Immature natural killer cell (primary cell): ENCODE measurements around the gene RNF14. TPM values are rescaled to one million over a fixed set of nuclear protein-coding genes. Genes with fewer than 3 reads are reported as not detected.

ENCODE experiments used
- DNase-seq, 3 donors: peaks; one replicate each; pipeline ENCODE4 v3.0.0; 2022; ENCODE audit warnings: mixed read lengths in 1 of 3
- H3K27ac Mint-ChIP-seq, 6 donors: one replicate each; pipeline ENCODE4 v1.8.0; 2020; ENCODE audit warnings: mixed read lengths in 6 of 6, mild to moderate bottlenecking in 5 of 6, inconsistent platforms in 4 of 6, moderate library complexity in 3 of 6
- H3K27me3 Mint-ChIP-seq, 3 donors: one replicate each; pipeline ENCODE4 v1.8.0; 2020 to 2021; ENCODE audit warnings: low read depth in 3 of 3, mild to moderate bottlenecking in 3 of 3, mixed read lengths in 3 of 3, moderate library complexity in 3 of 3, inconsistent platforms in 1 of 3
- H3K36me3 Mint-ChIP-seq, 3 donors: one replicate each; pipeline ENCODE4 v1.8.0; 2020; ENCODE audit warnings: mixed read lengths in 3 of 3, inconsistent platforms in 2 of 3, mild to moderate bottlenecking in 2 of 3
- H3K4me1 Mint-ChIP-seq, 2 donors: one replicate each; pipeline ENCODE4 v1.8.0; 2020; ENCODE audit warnings: inconsistent platforms in 2 of 2, mild to moderate bottlenecking in 2 of 2, mixed read lengths in 2 of 2, moderate library complexity in 1 of 2
- H3K4me3 Mint-ChIP-seq, 5 donors: one replicate each; pipeline ENCODE4 v1.8.0; 2020; ENCODE audit warnings: mild to moderate bottlenecking in 5 of 5, mixed read lengths in 5 of 5, inconsistent platforms in 3 of 5, moderate library complexity in 3 of 5
- H3K9me3 Mint-ChIP-seq, 6 donors: one replicate each; pipeline ENCODE4 v1.8.0; 2020; ENCODE audit warnings: mild to moderate bottlenecking in 6 of 6, mixed read lengths in 6 of 6, inconsistent platforms in 4 of 6, moderate library complexity in 3 of 6
- polyA plus RNA-seq, 3 donors: library from polyadenylated mRNA; unstranded; fragments of 300-500 nt; fragmentation: Illumina TruSeq; gene quantifications; one replicate each; pipeline ENCODE4 v1.2.3, GENCODE V29; 2021

Gene RNF14
- polyA plus RNA-seq, 3 donors from 2014 or later = 58.9 to 86.6 (median 70.9) TPM

DNA sequence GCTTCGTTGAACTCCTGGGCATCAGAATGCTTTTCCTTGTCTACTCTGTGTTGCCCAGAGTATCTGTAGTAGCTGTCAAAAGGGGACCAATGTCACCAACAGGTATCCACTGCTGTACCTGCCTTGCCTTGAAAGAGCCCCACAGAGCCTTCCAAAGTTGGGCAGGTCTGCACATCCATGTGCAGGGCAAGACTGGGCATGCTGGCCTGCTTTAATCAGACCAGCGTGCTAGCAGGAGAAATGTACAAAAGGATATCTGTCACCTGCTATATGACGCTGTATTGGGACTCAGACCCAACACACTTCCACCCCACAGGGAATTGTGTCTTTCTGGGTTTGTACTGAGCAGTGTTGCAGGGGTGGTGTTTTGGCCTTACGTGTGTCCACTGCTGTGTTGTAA, 33.4 kb upstream of the RNF14 start:
- peaks cover 18 to 50% (median 28%) of the 10 kb centered on the region in 3 donors for H3K36me3 Mint-ChIP-seq
- H3K9me3 Mint-ChIP-seq = no peaks in the 10 kb centered on the region
- H3K4me3 Mint-ChIP-seq = no peak overlapping the region
- H3K27ac Mint-ChIP-seq = peak overlapping the region in 2 of 6 donors; percentile 54 to 62
- H3K27me3 Mint-ChIP-seq = peaks cover 0 to 2% (median 0%) of the 10 kb centered on the region in 3 donors
- peaks cover 0 to 8% of the 10 kb centered on the region in 2 donors for H3K4me1 Mint-ChIP-seq
- DNase-seq = no peak

DNA sequence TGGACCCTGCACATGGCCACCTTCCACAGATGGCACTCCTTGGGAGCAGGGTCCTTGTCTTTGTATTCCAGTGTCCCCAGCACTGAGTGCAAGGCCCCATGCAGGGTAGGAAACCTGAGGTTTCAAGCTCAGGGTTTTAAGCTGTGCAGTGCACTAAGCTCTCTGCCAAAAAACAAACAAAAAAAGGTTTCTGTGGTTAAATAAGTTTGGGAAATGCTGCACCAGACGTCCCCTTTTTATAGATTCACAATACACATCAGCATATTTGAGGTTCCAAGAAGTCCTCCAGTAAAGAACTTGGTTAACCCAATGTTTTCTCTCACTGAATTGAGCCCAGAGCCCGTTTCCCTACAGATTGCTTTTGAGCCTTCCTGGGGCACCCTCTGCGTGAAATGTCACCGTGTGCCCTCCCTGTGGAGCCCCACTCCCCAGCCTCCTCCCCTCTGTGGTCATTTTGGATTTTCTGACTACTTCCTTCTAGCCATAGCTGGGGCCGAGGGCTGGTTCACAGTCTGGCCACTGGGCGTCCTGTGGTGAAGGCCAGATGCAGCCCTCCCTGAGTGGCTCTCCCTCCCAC, 28.1 kb upstream of the RNF14 start:
- H3K36me3 Mint-ChIP-seq = peaks cover 3 to 14% (median 4%) of the 10 kb centered on the region in 3 donors
- H3K27ac Mint-ChIP-seq = peak overlapping the region; percentile 74 to 87 (median 84)
- peak overlapping the region in 1 of 5 donors; percentile 46 for H3K4me3 Mint-ChIP-seq
- no peaks in the 10 kb centered on the region for H3K9me3 Mint-ChIP-seq
- H3K4me1 Mint-ChIP-seq = peaks cover 28 to 41% of the 10 kb centered on the region in 2 donors
- no peaks in the 10 kb centered on the region for H3K27me3 Mint-ChIP-seq
- no peak for DNase-seq

DNA sequence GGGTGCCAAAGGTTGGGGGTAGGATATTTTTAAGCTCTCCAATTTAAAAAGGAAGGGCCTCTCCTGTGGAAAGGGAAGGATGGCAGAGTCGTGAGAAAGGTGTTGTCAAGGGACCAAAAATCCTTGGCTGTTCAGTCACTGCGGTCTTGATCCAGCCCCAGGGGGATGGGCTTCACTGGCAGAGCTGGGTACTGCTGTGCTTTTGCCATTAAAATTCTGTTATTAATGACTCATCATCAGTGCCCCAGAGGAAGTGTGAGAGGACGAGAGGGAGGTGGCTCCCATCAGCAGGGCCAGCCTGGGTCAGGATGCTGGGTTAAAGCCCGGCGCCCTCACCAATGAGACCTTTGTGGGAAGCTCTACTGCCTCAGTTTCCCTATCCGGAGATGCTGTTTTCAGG, 27.6 kb upstream of the RNF14 start:
- H3K27ac Mint-ChIP-seq = peak overlapping the region; percentile 74 to 87 (median 84)
- DNase-seq = no peak
- no peaks in the 10 kb centered on the region for H3K27me3 Mint-ChIP-seq
- no peaks in the 10 kb centered on the region for H3K9me3 Mint-ChIP-seq
- H3K36me3 Mint-ChIP-seq = peaks cover 0 to 10% (median 0%) of the 10 kb centered on the region in 3 donors
- peaks cover 28 to 41% of the 10 kb centered on the region in 2 donors for H3K4me1 Mint-ChIP-seq
- peak overlapping the region in 1 of 5 donors; percentile 46 for H3K4me3 Mint-ChIP-seq

DNA sequence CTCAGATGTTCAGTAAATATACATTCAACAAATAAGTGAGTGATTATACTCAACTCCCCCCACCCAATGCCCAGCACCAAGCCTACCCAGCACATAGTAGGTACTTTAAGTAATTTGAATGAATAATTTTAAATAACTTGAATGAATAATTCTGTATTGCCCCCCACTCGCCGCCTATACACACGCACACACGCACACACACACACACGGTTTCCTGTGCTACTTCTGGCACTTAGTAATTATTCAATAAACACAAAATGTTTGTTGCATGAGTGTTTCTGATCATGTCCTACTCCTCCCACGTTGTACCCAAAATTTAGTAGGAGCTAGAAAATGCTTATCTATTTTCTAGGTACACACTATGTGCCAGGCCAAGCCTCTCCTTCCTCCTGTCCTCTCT, 27.1 kb upstream of the RNF14 start:
- Mint-ChIP-seq H3K4me1 (peaks cover 28 to 41% of the 10 kb centered on the region in 2 donors), H3K9me3 (no peaks in the 10 kb centered on the region), H3K27me3 (no peaks in the 10 kb centered on the region), H3K4me3 (peak overlapping the region in 1 of 5 donors; percentile 8), H3K27ac (peak overlapping the region; percentile 3 to 88 (median 42)), H3K36me3 (peaks cover 0 to 10% (median 0%) of the 10 kb centered on the region in 3 donors)
- DNase-seq = peak in 2 of 3 donors; percentile 15 to 24

DNA sequence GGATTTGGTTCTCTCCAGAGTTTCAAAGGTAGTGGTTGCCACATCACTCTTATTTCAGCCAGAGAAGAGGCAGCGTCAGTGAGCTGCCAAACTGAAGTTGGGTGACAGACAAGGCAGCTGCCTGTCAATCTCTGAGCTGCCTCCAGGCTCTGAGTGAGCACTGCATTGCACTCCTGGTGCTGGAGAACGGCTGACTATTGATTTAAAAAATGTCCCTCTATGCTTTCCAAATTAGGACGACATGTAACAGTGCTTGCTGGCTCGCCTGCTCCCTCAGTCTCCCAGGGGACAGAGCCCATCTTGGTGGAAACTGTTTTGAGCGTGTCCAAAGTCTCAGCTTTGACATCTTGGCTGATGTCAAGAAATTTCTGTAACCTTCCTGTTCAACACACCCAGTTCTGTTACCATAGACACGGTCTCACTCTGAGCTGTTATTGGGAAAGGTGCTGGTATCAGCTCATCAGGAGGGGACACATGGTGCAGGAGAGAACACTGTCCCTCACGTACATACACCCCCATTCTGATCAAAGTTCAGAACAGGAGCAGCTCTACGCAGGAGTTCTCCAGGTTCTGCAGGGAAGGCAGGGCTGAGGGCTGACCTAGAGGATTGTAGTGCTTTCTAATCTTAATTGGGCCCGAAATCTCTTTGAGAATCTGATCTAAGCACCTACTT, 26.6 kb upstream of the RNF14 start:
- Mint-ChIP-seq H3K27me3 (peaks cover 0 to 1% (median 0%) of the 10 kb centered on the region in 3 donors), H3K4me3 (no peak overlapping the region), H3K9me3 (no peaks in the 10 kb centered on the region), H3K36me3 (peaks cover 0 to 7% (median 0%) of the 10 kb centered on the region in 3 donors), H3K4me1 (peaks cover 28 to 41% of the 10 kb centered on the region in 2 donors), H3K27ac (peak overlapping the region; percentile 14 to 88 (median 51))
- no peak for DNase-seq

DNA sequence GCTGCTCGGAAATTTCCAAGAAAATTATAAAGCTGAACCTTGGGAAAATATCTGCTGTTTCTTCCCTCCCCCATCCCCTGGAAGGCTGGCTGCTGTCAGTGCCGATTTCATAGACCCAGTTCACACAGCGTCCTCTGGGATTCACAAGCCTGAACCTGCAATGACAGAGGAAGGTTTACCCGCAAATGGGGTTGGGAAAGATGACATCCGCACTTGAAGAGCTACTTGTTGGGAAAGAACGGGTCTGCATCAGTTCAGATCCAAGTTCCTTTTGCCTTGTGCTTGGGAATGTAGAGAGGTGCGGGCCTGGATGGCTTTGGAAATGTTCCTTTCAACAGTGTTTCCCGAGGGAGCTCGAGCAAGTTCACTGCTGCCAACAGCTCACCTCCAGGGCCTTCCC, 24.8 kb upstream of the RNF14 start:
- peaks cover 28 to 38% of the 10 kb centered on the region in 2 donors for H3K4me1 Mint-ChIP-seq
- H3K27ac Mint-ChIP-seq = no peak overlapping the region
- no peak overlapping the region for H3K4me3 Mint-ChIP-seq
- H3K36me3 Mint-ChIP-seq = peaks cover 0 to 4% (median 0%) of the 10 kb centered on the region in 3 donors
- no peaks in the 10 kb centered on the region for H3K9me3 Mint-ChIP-seq
- H3K27me3 Mint-ChIP-seq = peaks cover 0 to 4% (median 0%) of the 10 kb centered on the region in 3 donors
- no peak for DNase-seq

DNA sequence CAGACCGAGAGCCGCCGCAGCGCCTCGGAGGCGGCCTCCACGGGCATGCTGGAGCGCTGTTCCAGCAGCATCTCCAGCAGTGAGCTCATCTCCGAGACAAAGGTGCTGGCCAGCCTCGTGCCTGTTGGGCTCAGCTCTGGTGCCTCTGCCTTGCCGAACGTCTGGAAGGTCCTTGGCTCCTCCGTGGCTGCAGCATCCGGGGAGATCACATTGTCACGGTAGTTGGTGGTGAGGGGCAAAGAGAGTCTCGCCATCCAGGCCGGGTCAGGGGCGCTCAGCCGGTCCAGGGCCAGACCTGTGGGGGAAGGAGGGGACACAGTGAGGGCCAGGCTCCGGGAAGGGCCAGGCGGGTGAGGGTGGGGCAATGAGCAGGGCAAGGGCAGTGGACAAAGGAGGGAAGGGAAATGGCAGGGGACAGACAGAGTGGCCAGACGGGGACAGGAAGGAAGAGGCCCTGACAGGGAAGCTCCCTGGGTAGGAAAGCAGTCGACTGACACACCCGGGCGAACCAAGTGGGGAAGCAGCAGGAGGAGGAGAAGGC, 23.3 kb upstream of the RNF14 start:
- H3K9me3 Mint-ChIP-seq = no peaks in the 10 kb centered on the region
- peaks cover 28 to 33% of the 10 kb centered on the region in 2 donors for H3K4me1 Mint-ChIP-seq
- H3K4me3 Mint-ChIP-seq = no peak overlapping the region
- no peak for DNase-seq
- no peak overlapping the region for H3K27ac Mint-ChIP-seq
- H3K27me3 Mint-ChIP-seq = peaks cover 0 to 4% (median 0%) of the 10 kb centered on the region in 3 donors
- H3K36me3 Mint-ChIP-seq = no peaks in the 10 kb centered on the region

DNA sequence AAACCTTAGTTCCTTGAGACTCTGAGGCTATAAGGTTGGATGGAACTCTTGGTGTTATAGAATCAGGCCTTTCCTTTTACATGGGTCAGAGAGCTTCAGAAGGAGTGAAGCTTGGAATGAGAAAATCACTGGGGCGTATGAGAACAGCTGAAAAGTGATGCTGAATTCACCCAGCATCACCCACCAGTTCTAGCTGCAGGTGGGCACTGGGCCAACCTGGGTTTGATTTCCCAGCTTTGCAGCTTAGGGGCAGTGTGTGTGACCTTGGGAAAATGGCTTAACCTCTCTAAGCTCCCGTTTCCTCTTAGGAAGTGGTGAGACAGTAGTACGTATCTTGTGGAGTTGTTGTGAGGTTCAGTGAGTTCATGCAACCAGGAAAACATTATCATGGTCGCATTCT, 21.6 kb upstream of the RNF14 start:
- Mint-ChIP-seq H3K36me3 (no peaks in the 10 kb centered on the region), H3K9me3 (no peaks in the 10 kb centered on the region), H3K4me1 (peaks cover 11 to 24% of the 10 kb centered on the region in 2 donors), H3K27me3 (peaks cover 2 to 5% (median 4%) of the 10 kb centered on the region in 3 donors), H3K27ac (no peak overlapping the region), H3K4me3 (no peak overlapping the region)
- no peak for DNase-seq

DNA sequence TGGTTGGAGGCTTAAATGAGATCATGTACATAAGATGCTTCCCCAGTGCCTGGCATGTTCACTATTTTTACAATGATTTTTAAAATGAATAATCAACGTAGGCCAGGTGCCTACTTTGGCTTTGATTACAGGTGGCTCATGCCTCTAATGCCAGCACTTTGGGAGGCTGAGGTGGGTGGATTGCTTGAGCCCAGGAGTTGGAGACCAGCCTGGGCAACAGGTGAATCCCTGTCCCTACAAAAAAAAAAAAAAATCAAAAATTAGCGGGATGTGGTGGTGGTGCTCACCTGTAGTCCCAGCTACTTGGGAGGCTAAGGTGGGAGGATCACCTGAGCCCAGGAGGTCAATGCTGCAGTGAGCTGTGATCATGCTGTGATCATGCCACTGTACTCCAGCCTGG, 20.1 kb upstream of the RNF14 start:
- Mint-ChIP-seq H3K9me3 (no peaks in the 10 kb centered on the region), H3K36me3 (no peaks in the 10 kb centered on the region), H3K27me3 (peaks cover 2 to 6% (median 4%) of the 10 kb centered on the region in 3 donors), H3K4me3 (no peak overlapping the region), H3K27ac (no peak overlapping the region), H3K4me1 (peaks cover 0 to 9% of the 10 kb centered on the region in 2 donors)
- no peak for DNase-seq

DNA sequence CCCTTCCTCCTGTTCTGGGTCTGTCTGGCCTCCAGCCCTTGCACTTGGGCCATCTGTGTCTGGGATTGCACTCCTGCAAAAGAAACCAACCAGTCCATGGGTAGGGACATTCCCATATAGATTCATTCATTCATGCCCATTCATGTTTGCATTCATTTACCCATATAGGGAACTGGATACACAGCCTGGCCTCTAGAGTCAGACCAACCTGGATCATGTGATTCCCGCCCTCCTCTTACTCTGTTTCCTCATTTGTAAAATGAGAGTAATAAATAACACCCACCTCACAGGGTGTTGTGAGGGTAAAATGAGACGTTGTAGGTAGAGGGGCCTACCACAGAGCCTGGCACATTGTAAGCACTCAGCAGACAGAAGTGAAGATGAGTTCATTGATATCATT, 19.4 kb upstream of the RNF14 start:
- peaks cover 2 to 6% (median 4%) of the 10 kb centered on the region in 3 donors for H3K27me3 Mint-ChIP-seq
- H3K36me3 Mint-ChIP-seq = no peaks in the 10 kb centered on the region
- no peak overlapping the region for H3K27ac Mint-ChIP-seq
- DNase-seq = no peak
- H3K4me1 Mint-ChIP-seq = peaks cover 0 to 8% of the 10 kb centered on the region in 2 donors
- H3K4me3 Mint-ChIP-seq = no peak overlapping the region
- H3K9me3 Mint-ChIP-seq = no peaks in the 10 kb centered on the region

DNA sequence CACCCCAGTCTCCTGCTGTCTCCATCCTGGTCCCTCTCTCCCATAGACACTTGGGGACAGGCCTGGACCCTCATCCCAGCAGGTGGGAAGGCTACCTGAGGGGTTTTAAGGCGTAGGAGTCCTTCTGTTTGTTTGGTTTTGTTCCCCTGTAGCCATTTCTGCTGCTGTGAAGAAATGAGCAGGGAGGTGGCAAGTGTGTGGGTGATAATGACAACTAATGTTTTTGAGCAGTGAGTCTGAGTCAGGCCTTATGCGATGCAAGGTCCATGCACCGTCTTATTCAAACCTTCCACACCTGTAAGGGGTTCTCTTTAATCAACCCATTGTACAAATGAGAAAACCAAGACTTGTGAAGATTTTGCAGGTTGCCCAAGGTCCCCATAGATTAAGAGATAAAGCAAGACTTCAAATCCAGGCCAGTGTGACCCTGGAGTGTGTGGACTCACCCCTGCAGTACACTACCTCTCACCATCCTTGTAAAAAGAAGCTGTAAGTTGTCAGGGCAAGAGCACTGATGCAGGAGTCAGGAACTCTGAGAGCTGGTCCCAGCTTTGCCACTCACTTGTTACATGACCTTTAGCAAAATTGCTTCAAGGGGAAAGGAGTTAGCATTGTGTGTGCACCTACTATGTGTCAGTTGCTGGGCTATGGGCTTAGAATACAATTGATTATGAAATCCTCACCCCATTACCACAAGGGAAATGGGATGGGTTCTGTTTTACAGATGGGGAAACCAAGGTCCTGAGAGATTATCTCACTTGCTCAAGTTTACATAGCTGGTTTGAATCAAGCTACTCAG, 18.5 kb upstream of the RNF14 start:
- Mint-ChIP-seq H3K36me3 (no peaks in the 10 kb centered on the region), H3K27ac (no peak overlapping the region), H3K9me3 (no peaks in the 10 kb centered on the region), H3K4me1 (peaks cover 0 to 8% of the 10 kb centered on the region in 2 donors), H3K4me3 (no peak overlapping the region), H3K27me3 (peaks cover 2 to 6% (median 4%) of the 10 kb centered on the region in 3 donors)
- no peak for DNase-seq

DNA sequence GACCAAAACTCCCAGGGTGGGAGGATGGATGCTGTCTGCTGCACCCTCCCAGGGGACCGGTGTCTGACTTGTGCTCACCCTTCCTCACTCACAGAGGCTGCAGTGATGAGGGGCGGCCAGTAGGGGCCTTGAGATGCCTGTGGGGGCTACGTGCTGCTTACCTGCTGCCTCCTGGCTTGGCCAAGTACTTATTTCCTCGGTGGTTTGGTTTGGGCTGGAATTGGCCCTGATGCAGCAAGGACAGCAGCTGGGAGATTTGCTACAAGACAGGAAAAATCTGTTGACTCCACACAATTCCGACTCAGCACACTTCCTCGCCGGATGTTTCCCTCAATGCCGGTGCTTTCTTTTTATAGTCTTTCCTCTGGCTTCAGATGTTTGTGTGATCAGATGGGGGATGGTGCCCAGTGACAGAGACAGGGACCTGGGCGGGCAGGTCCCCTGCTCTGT, 17.5 kb upstream of the RNF14 start:
- peaks cover 0 to 8% of the 10 kb centered on the region in 2 donors for H3K4me1 Mint-ChIP-seq
- peaks cover 0 to 2% (median 0%) of the 10 kb centered on the region in 3 donors for H3K36me3 Mint-ChIP-seq
- DNase-seq = no peak
- no peak overlapping the region for H3K4me3 Mint-ChIP-seq
- no peaks in the 10 kb centered on the region for H3K9me3 Mint-ChIP-seq
- H3K27ac Mint-ChIP-seq = no peak overlapping the region
- H3K27me3 Mint-ChIP-seq = peaks cover 2 to 6% (median 4%) of the 10 kb centered on the region in 3 donors

DNA sequence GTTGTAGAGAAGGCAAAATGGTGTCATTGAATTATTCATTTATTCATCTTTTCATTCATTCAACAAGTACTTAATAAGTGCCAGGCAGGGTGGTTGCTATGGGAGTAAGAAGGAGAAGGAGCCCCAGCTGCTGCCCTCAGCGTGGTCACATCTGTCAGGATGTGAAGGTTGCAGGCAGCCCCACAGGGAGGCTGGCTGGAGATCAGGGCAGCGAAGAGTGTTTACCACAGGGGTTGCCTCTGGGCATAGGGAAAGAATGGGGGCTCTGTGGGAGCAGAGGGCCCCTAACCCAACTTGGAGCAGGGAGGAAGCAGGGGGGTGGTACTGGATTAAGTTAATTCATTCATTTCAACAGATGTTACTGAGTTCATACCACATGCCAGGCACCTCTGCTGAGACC, 16.9 kb upstream of the RNF14 start:
- Mint-ChIP-seq H3K4me3 (no peak overlapping the region), H3K9me3 (no peaks in the 10 kb centered on the region), H3K36me3 (peaks cover 0 to 3% (median 0%) of the 10 kb centered on the region in 3 donors), H3K27me3 (peaks cover 2 to 6% (median 4%) of the 10 kb centered on the region in 3 donors), H3K27ac (peak overlapping the region in 1 of 6 donors; percentile 44), H3K4me1 (peaks cover 2 to 8% of the 10 kb centered on the region in 2 donors)
- no peak for DNase-seq
